Lower lobe of right lung (tissue), 2 donors: Measurements from ENCODE around the gene MAGOH. TPM values are rescaled to one million over a fixed set of nuclear protein-coding genes. Genes with fewer than 3 reads are reported as not detected.

ENCODE experiments used
- ATAC-seq, 2 donors: fragments of 200-7000 bp; cut with Tn5 transposase; one replicate each; pipeline ENCODE4 v1.9.1; 2020 to 2022; ENCODE audit warnings: mild to moderate bottlenecking in 2 of 2, moderate library complexity in 2 of 2
- DNase-seq: peaks from one replicate; pipeline ENCODE4 v3.0.0-alpha.2; 2020
- H3K27ac ChIP-seq: fragments of 200-600 bp; one replicate; pipeline ENCODE4 v1.8.0; 2022
- H3K27me3 ChIP-seq: fragments of 200-600 bp; one replicate; pipeline ENCODE4 v1.8.0; 2022; ENCODE audit warnings: low read depth
- H3K36me3 ChIP-seq: fragments of 200-600 bp; one replicate; pipeline ENCODE4 v1.8.0; 2022; ENCODE audit warnings: mild to moderate bottlenecking
- H3K4me1 ChIP-seq: fragments of 200-600 bp; one replicate; pipeline ENCODE4 v1.8.0; 2022
- H3K4me3 ChIP-seq: fragments of 200-600 bp; one replicate; pipeline ENCODE4 v1.8.0; 2022; ENCODE audit warnings: mild to moderate bottlenecking
- H3K9me3 ChIP-seq: fragments of 200-600 bp; one replicate; pipeline ENCODE4 v1.8.0; 2022
- intact Hi-C: fragments of 100-400 bp; cut with DNase I; formaldehyde crosslinking; loops from one replicate; pipeline ENCODE4 v1.11.0; 2022
- total RNA-seq: library from RNA; stranded (reverse); fragmentation: NEBNext Ultra II Directional; extraction: Animal tissue kit (Norgen Biotek cat#: 25700); gene quantifications from one replicate; pipeline ENCODE4 v1.2.1, GENCODE V29; 2021
- TF ChIP-seq, protein P1 (sequence below): fragments of 200-600 bp; IDR thresholded peaks from one replicate; pipeline ENCODE4 v1.8.0; 2022; ENCODE audit warnings: antibody characterized with exemption, mild to moderate bottlenecking
- donor health status: DM: no; HTN: yes; CAD: no; lungs with severe emphysema.

The MAGOH gene
- total RNA-seq, 1 donor from 2014 or later: 34.4 TPM

DNA sequence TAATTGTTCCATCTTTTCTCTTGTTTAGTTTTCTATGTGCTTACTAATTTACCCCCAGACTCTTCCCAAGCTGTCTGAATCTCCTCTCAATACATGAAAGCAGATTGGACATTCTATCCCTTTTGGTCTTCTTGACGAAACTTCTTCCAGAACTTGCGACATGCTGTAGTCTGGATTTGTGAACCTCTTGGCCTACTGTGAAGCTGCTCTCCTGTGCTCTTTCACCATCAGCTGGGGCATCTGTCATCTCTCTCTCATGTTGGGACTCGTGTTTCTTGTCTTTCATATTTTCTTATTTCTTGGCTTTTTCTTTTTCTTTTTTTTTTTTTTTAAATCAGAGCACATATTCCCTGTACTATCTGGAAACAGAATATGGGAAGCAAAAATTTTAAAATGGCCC is 34.9 kb downstream of the MAGOH start:
- intact Hi-C loops: no loop called here
- peaks cover 75% of the 10 kb centered on the region for H3K36me3 ChIP-seq
- no peak for DNase-seq

DNA sequence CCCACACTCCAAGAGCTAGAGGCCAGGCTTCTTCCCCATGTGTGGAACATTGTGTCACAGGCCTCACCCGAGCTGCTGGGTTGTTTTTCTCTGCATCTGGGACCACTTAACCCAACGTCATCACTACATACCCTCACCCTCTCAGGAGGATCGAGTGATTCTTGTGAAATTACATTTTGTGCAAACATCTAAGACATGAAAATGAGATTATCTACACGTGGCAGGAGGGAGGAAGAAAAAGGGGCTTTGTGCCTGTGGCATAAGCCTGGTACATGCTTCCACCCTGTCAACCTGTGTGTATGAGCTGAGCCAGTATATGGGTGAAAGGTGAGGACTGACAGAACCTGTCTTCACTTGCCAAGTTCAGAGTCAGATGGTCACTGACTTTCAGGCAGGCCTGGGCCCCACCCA is 40.1 kb downstream of the MAGOH start:
- H3K4me3 ChIP-seq: peak overlapping the region; percentile 93

More for the DNA sequence above, 34.9 kb downstream of the MAGOH start:
- peaks cover 7% of the 10 kb centered on the region for H3K9me3 ChIP-seq
- H3K4me3 ChIP-seq: no peak overlapping the region
- no peaks in the 10 kb centered on the region for H3K27me3 ChIP-seq
- ATAC-seq: no peak
- H3K4me1 ChIP-seq: peaks cover 6% of the 10 kb centered on the region
- no peak overlapping the region for H3K27ac ChIP-seq
- TF ChIP-seq, protein P1, sequence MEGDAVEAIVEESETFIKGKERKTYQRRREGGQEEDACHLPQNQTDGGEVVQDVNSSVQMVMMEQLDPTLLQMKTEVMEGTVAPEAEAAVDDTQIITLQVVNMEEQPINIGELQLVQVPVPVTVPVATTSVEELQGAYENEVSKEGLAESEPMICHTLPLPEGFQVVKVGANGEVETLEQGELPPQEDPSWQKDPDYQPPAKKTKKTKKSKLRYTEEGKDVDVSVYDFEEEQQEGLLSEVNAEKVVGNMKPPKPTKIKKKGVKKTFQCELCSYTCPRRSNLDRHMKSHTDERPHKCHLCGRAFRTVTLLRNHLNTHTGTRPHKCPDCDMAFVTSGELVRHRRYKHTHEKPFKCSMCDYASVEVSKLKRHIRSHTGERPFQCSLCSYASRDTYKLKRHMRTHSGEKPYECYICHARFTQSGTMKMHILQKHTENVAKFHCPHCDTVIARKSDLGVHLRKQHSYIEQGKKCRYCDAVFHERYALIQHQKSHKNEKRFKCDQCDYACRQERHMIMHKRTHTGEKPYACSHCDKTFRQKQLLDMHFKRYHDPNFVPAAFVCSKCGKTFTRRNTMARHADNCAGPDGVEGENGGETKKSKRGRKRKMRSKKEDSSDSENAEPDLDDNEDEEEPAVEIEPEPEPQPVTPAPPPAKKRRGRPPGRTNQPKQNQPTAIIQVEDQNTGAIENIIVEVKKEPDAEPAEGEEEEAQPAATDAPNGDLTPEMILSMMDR: no peak

DNA sequence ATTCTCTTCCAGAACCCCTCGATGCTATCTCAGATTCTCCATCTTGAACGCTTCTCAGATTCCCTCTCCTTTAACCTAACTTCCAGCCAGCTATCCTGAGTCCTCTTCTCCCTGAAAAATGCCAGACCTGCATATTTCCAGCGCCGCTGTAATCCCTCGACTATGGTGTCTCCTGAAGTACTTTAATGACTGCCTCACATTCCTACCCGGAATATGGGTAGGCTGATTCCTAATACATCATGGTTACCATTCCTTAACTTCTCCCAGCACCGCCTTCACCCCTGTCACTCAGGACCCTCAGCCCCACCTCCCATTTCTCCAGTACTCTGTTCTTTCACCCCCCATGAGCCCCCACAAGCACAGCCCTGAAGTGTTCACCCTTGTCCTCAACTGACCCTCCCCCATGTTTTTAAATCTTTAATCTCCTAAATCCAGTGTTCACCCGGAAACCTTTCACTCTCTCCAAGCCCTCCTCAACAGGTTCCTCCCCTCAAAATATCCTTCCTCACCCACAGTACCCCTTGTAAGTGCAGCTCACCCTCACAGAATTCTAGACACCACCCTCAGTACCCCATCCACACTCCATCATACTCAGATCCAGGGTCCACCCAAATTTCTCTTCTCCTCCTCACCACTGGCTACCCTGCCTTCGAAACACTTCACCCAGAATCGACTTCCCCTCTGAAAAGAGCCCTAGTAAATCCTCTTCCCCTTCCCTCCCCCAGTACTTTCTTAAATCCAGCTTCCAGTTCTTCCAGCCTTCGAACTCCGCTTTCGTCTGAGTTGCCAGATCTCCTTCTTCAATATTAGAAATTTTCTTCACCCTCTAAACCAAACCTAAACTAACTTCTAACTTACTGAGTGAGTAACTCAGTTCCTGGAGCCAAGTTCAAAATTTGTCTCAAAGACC is 40.8 kb downstream of the MAGOH start:
- Histone ChIP-seq H3K4me3 (peak overlapping the region; percentile 93), H3K27ac (peak overlapping the region; percentile 100), H3K36me3 (peaks cover 21% of the 10 kb centered on the region), H3K4me1 (peaks cover 34% of the 10 kb centered on the region), H3K9me3 (no peaks in the 10 kb centered on the region), H3K27me3 (no peaks in the 10 kb centered on the region)
- DNase-seq (no peak), ATAC-seq (peak; percentile 14 to 44)
- TF ChIP-seq, protein P1: no peak
- intact Hi-C loops: no loop called here

More for the DNA sequence above, 40.1 kb downstream of the MAGOH start:
- intact Hi-C loops: no loop called here
- ATAC-seq (no peak), DNase-seq (no peak)
- Histone ChIP-seq H3K27me3 (no peaks in the 10 kb centered on the region), H3K36me3 (peaks cover 28% of the 10 kb centered on the region), H3K9me3 (no peaks in the 10 kb centered on the region), H3K4me1 (peaks cover 34% of the 10 kb centered on the region), H3K27ac (peak overlapping the region; percentile 100)
- TF ChIP-seq, protein P1: no peak

DNA sequence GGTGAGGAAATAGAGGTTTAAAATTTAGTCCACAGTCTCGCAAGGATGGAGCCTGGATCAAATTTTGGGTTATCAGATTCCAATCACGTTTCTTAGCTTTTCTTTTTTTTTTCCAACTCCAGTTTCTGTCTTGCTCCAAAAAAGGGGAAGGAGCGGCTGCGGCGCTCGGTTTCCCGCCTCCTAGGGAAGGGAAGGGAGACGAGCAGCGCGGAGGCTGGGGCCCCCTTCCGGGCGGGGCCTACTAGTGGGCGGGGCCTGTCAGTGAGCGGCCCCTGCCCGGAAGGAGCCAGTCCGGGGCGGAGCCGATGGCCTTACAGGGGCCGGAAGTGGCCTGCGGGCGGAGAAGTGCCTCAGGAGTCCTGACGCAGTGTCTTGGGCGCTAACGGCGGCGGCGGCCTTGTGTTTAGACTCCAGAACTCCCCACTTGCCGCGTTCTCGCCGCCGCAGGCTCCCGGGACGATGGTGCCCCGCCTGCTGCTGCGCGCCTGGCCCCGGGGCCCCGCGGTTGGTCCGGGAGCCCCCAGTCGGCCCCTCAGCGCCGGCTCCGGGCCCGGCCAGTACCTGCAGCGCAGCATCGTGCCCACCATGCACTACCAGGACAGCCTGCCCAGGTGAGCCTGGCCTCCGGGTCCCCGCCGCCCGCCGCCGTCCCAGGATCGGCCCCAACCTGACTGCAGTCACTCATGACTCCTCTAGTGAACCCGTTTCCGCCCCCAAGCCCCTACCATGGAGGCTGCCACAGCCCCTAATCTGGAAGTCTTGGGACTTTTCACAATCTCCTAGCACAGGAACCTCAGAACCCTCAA is 41.6 kb downstream of the MAGOH start, which contains the start of gene CPT2:
Gene CPT2, plus strand, starts transcription at position 340 of the 806 bp plus-strand sequence. Its CDS starts 120 bp downstream, at position 460.
- H3K27ac ChIP-seq: peak within 1 kb of the TSS; percentile 100
- H3K27me3 ChIP-seq: no peaks in the 10 kb centered on the region
- intact Hi-C loops: no loop called here
- DNase-seq (peak; percentile 98), ATAC-seq (peak; percentile 99 to 100)
- H3K4me3 ChIP-seq: peak within 1 kb of the TSS; percentile 93
- H3K9me3 ChIP-seq: no peaks in the 10 kb centered on the region
- peaks cover 12% of the 10 kb centered on the region for H3K36me3 ChIP-seq
- peaks cover 34% of the 10 kb centered on the region for H3K4me1 ChIP-seq
- TF ChIP-seq, protein P1: peak; percentile 32

DNA sequence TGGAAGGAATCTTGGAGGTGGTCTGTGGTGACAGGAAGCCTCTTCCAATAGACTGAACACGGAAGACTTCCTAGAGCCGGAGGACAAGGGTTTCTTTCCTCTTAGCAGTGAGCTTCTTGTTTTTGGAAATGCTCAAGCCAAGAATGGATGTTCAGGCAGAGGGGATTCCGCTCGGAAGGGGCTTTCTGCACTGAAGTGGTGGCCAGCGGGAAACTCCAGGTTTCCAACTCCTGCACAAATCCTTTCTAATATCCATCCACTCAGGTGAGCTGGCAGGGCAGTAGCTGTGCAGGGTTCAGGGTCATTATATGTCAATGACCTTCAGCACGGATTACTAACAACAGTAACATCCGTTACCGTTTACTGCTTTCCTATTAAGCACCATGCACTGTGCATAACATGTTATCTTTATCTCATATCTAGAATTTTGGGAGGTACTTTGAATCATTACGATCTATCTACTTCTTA is 42.3 kb downstream of the MAGOH start:
- TF ChIP-seq, protein P1: no peak
- intact Hi-C loops: no loop called here
- H3K27me3 ChIP-seq: no peaks in the 10 kb centered on the region
- peaks cover 34% of the 10 kb centered on the region for H3K4me1 ChIP-seq
- DNase-seq (no peak), ATAC-seq (peak; percentile 18 to 27)
- peak overlapping the region; percentile 93 for H3K4me3 ChIP-seq
- no peaks in the 10 kb centered on the region for H3K9me3 ChIP-seq
- peaks cover 6% of the 10 kb centered on the region for H3K36me3 ChIP-seq
- peak overlapping the region; percentile 100 for H3K27ac ChIP-seq
